ENCODE measurements around the gene PIGN.
"Not testable (repeated sequence)": the region's sequence is repeated elsewhere in the genome, so short reads cannot be mapped to it uniquely, and the experiment has no call there.

Gene PIGN

GRCh38 chr18:62061821-62062478 is 124.9 kb downstream of the PIGN start:
- no peak for DNase-seq (ENCODE audit: low read depth in 3 of 3)

- DNase-seq (ENCODE audit: low read depth in 3 of 3) = no peak
These were observed 126.0 kb downstream of the PIGN start for GRCh38 chr18:62060820-62061219.

GRCh38 chr18:62054929-62055498 is 131.8 kb downstream of the PIGN start:
- DNase-seq (ENCODE audit: low read depth in 3 of 3) = no peak

GRCh38 chr18:62048279-62048678 is 138.6 kb downstream of the PIGN start:
- no peak for DNase-seq (ENCODE audit: low read depth in 3 of 3)

GRCh38 chr18:62045316-62045715 is 141.5 kb downstream of the PIGN start:
- DNase-seq (ENCODE audit: low read depth in 3 of 3) = no peak

GRCh38 chr18:62044490-62045000 is 142.3 kb downstream of the PIGN start:
- DNase-seq (ENCODE audit: low read depth in 3 of 3) = no peak

GRCh38 chr18:62037989-62038778 is 148.7 kb downstream of the PIGN start:
- DNase-seq (ENCODE audit: low read depth in 3 of 3) = no peak

- DNase-seq (ENCODE audit: low read depth in 3 of 3) = no peak
These were observed 149.7 kb downstream of the PIGN start for GRCh38 chr18:62037012-62037742.

- DNase-seq (ENCODE audit: low read depth in 3 of 3) = not testable (repeated sequence)
These were observed 152.6 kb downstream of the PIGN start for GRCh38 chr18:62034286-62034685.

GRCh38 chr18:62033756-62034155 is 153.1 kb downstream of the PIGN start:
- no peak for DNase-seq (ENCODE audit: low read depth in 3 of 3)

- no peak for DNase-seq (ENCODE audit: low read depth in 3 of 3)
These were observed 153.6 kb downstream of the PIGN start for GRCh38 chr18:62033207-62033606.

- DNase-seq (ENCODE audit: low read depth in 3 of 3) = no peak
These were observed 156.5 kb downstream of the PIGN start for GRCh38 chr18:62030091-62030985.

- DNase-seq (ENCODE audit: low read depth in 3 of 3) = no peak
These were observed 158.1 kb downstream of the PIGN start for GRCh38 chr18:62028715-62029114.

GRCh38 chr18:62027914-62028520 is 158.8 kb downstream of the PIGN start:
- DNase-seq (ENCODE audit: low read depth in 3 of 3) = no peak

- DNase-seq (ENCODE audit: low read depth in 3 of 3) = no peak
These were observed 160.3 kb downstream of the PIGN start for GRCh38 chr18:62026586-62026985.

GRCh38 chr18:62024983-62025382 is 161.9 kb downstream of the PIGN start:
- no peak for DNase-seq (ENCODE audit: low read depth in 3 of 3)

GRCh38 chr18:62023536-62023935 is 163.3 kb downstream of the PIGN start:
- DNase-seq (ENCODE audit: low read depth in 3 of 3) = no peak

GRCh38 chr18:62018759-62019041 is 168.2 kb downstream of the PIGN start:
- DNase-seq (ENCODE audit: low read depth in 3 of 3) = no peak

- DNase-seq (ENCODE audit: low read depth in 3 of 3) = no peak
These were observed 168.7 kb downstream of the PIGN start for GRCh38 chr18:62018034-62018758.

- DNase-seq (ENCODE audit: low read depth in 3 of 3) = no peak
These were observed 169.2 kb downstream of the PIGN start for GRCh38 chr18:62017618-62018017.

Measured in stimulated activated CD4-positive, alpha-beta T cell treated with anti-CD3 and anti-CD28 coated beads, TNF-alpha, amount 100 ng/mL, for 48 hours (primary cell).